CD4-positive, alpha-beta T cell treated with Interleukin-15 for 1 hour (primary cell): Measurements from ENCODE around the gene BDH2.
A peak's percentile ranks its signal among the peaks of the same experiment; 100 is the strongest.

Experiments
- DNase-seq: peaks from one replicate; pipeline ENCODE4 v3.0.0-alpha.2; 2020

BDH2 gene

DNA sequence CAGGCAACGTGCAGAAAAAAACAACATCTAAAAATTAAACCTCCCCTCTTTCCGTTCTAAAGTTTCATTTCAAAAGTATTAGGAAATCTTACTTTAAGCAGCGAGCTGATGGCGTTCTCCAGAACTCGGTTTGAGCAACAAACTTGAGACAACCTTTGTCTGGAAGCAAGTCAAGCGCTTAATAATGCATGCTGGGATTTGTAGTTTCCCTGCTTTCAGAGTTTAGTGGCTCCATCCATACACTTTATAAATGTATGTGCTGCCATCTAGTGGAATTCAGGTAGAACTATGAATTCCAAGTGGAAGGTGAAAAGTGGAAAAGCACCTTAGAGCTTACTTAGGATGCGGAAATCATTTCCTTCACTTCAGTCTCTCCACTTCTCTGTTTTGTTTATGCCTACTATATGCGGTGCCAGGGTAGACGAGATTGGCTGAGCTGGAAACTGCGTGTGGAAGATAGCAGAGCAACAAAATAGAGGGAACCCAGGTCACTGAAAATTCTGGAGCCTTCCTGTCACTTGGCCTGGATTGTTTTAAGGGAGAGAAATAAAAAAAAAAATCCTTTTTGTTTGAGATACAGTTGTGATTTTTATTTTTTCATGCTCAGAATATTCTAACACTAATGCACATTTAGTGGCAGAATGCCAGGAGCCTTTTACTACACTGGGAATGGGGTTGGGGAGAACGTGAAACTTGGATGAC is at the start of gene BDH2:
TSS of gene BDH2 (minus strand) at position 144 of the 702 bp plus-strand sequence. CDS start 3,580 bp downstream, outside the sequence.
- DNase-seq = peak; percentile 58

DNA sequence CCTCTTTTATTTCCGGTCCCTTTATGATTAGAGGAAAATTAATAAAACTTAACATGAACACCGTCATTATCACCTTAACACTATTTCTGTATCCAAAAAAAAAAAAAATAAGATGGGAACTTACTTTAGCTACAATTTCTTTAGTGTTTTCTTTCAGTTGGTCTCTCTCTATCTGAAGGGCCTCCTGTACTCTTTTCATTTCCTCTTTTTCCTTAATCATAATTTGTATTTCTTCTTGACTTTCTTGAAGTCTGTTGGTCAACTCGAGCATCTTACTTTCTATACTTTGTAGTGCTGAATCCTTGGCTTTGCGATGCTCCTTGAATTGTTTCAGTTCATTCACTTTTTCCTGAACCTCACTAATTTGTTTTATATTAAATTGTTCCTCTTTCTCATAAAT is 45.3 kb upstream of the BDH2 start:
- DNase-seq = no peak

DNA sequence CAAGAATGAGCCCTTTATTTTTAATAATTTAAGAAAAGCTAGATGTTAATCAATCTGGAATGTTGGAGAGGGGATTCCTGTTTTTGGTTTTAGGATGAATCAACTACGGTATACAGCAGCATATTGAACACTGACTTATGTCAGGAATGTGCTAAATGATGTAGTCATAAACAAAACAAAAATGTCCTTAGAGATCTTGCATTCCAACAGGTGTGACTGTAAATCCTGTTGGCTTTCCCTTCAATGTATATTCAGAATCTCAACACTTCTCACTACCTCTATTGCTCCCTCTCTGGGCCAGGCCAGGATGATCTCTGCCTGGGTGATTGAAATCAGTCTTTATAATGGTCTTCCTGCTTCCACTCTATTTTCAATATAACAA is 37.8 kb upstream of the BDH2 start:
- DNase-seq = no peak

DNA sequence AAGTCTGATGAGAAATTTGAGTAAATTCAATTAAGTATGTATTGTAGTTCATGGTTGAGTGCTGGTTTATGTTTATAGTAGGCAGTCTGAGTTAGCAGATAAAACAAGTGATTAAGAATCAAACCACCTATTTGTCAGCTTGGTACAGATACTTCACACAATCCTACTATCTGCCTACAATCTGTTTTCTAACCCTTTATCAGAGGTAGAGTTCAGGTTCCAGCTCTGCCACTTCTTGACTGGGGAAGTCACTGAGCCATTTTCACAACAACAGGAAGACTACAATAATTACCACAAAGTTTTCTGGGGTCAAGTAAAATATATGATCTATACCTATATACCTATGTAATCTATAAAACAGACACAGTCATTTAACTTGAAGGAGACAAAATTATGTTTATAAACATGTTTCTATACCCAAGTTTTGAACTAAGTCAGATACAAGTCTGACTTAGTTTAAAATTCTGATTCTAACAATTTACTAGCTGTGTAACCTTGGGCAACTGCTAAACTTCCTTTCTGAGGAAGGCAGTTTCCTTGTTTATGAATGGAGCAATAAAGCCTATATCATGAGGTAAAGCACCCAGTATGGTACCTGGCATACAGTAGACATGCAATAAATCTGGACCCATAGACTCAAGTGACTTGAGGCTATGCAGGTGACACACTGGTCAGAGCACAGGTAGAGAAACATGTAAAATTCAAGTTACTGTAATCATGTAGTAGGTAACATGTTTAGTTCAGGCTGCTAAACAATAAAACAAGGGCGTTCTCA is 37.2 kb upstream of the BDH2 start:
- no peak for DNase-seq

DNA sequence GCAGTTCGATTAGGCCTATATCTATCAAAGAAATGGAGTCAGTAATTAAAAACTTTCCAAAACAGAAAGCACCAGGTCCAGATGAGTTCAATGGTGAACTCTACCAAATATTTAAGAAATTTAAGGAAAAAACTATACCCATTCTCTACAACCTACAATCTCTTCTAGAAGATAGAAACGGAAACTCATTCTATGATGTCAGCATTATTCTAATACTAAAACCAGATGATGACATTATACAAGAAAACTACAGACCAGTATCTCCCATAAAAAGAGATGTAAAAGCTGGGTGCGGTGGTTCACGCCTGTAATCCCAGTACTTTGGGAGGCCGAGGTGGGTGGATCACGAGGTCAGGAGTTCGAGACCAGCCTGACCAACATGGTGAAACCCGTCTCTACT is 29.5 kb upstream of the BDH2 start:
- no peak for DNase-seq

DNA sequence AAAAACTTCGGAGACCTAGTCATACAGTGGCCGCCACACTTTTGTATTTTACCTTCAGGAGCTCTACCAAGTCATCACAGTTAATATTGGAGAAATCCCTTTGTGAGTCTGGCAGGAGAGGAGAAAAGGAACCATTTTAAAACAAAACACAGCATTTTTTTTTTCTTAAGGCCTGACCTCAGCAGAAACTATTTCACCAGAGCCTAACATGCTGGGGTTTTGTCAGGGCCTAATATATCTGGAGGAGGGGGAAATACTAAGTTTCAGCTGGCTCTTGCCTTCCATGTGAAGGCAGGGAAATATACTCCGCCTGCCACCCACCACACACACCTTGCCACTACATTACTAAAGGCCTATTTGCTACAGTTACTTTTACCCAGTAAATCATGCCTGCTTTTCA is 26.5 kb upstream of the BDH2 start:
- DNase-seq = no peak

DNA sequence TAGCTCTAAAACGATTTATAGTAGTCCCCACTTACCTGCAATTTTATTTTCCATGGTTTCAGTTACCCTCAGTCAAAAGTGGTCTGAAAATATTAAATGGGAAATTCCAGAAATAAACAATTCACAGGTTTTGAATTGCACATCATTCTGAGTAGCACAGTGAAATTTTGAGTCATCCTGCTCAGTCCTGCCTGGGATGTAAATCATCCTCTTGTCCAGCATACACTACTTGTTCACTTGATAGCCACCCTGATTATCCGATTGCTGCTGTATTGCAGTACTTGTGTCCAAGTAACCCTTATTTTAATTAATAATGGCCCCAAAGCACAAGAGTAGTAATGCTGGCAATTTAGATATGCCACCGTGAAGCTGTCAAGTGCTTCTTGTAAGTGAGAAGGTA is 23.5 kb upstream of the BDH2 start:
- DNase-seq = no peak

DNA sequence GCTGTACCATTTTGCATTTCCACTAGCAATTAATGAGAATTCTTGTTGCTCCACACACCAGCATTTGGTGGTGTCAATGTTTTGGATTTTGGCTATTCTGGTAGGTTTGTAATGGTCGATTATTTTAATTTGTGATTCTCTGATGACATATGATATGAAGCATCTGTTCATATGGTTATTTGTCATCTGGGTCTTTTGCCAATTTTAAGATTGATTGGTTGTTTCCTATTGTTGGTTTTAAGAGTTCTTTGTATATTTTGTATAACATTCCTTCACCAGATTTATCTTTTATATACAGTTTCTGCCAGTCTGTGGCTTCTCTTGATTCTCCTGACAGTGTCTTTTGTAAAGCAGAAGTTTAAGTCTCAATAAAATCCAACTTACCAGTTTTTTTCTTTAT is 18.5 kb upstream of the BDH2 start:
- DNase-seq = no peak

DNA sequence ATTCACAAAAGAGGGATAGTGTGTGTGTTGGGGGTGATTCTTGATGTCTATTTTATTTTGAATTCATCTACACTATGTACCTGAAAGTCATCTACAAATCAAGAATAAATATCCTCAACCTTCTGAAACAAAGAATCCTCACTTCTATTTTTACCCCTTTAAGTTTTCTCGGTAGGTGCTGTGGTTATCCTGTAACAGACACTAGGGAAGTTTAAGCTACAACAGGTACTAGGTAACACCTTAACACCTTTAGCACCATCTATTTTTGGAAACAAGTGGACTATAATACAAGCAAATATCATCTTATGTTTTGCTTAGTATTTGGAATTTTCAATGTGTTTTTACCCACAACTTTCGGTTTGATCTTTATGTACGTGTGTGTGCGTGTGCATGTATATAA is 12.0 kb upstream of the BDH2 start:
- no peak for DNase-seq

DNA sequence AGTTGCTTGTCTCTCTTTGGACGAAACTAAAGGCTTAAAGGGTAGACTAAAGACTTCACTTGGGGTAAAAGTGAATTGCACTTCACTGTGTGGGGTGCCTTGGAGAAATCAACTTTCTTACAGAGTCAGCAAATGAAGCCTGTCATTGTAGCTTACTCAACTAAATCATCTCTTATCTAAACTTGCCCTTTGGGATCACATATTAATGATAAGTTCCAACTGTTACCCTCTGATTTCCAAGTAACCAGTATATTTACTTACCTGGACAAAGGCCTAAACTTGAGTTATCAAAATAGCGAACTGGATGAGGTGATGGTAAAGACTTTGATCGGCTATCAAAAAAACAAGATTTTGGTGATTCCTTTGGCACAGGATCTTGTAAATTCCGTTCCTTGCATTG is 8.9 kb upstream of the BDH2 start:
- DNase-seq = no peak

DNA sequence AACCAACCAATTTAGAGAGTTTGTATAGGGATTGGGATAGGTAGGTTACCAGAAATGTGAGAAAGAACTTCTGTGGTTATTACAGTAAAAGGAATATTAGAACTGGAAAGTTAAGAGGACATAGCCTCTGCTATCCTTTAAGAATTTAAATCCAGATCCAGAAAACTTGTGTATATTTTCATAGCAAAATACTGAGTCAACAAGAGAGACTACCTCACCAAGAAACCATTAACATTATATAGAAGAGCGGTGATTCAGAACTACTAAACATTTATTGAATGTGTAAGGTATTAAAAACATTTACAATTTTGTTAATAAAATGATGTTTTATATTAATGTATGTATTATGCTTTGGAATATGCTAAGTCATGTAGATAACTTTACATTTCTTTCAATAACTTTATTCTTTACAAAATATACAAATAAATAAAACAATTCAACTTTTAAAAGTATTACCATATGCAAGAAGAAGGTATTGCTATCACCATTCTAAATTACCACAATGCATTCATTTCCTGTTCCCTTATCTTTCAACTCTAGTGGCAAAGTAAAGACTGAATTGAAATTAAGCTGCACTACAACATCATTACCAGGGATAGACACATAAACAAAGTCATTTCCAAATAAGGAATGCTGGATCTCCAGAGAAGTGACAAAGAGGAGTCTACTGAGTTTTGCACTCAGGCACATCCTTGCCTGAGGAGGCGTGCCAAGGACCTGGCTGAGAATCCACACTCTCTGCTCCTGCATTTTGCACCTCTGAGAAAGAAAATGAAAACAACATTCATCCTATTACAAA is 6.1 kb upstream of the BDH2 start:
- no peak for DNase-seq

DNA sequence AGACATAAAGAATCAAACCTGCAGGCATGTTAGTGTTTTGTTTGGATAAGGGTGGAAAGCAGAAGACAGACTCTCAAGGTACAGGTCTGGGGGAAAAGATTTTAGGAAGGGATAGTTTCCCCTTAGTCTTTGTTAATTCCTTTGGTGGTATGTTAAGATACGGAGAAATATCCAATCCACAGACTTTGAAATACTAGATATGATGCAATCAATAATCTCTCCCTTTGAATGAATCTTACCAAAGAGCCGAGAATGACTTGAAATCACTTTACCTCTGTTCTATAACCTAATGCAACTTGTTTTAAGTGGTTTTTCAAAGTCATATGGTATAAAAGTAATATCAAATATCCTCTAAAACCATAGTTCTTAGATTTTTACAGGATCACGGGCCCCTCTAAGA is 5.3 kb upstream of the BDH2 start:
- no peak for DNase-seq

DNA sequence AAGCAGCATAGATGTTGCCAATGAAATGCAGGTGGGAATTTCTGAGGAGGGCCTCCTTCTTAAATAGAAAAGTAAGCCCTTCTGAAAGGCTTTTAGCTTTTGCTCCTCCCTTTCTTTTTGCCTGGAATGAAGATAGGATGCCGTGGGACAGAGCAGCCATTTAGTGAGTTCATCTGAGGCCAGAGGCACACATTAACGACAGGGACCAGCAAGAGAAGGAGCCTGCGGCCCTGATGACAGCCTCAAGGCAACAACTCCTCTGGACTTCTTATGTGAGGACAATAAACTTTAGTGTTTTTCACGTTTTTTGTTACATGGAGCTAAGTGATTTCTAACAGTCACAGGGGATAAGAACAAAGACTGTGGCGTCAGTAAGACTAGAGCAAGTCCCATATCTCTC is 1.1 kb upstream of the BDH2 start:
- no peak for DNase-seq

DNA sequence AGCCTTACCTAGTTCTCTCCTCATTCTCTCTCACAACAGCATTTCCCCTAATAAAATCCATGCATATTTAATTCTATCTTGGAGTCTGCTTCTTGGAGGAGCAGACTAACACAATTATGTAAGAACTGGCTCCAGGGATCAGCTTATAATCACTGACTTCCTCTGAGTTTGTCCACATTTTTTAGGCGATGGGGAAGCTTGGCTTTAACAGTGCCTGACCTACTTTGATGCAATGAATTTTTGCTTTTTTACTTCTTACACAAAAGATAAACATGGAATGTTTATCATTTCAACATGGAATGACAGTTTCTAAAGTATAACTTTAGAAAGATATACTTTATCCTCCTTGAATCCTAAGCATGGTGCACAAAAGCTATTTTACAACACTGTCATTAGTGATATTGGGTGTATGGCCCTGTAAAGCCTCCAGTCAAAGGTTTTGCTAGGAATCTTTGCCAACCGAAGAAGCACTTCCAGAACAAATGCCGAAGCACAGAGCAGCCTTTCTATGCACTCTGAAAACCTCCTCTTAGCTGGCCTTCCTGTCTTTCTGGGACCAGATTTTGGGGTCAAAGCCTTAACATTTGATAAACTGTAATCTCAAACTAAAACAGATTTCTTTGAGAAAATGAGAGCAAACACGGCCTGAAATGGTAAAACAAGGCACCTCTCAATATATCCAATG is 736 bp downstream of the BDH2 start:
- no peak for DNase-seq

DNA sequence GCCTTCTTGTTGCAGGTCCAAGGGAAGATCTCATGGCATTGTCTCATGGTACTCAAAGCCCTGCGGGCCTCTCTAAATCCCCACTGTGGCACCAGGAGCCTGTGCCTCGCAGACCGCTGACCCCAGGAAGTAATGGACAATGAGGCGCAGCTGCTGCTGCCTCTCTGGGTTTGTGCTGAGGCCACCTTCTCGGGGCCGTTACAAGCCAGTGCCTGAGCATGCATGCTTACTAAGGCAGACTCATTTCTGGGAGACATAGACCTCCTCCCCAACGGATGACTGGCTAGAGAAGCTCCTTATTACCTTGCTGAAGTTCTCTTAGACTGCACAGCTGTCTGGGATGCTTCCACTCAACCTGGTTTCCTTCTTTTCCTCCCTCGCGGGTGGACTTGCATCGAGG is 1.3 kb downstream of the BDH2 start:
- no peak for DNase-seq

DNA sequence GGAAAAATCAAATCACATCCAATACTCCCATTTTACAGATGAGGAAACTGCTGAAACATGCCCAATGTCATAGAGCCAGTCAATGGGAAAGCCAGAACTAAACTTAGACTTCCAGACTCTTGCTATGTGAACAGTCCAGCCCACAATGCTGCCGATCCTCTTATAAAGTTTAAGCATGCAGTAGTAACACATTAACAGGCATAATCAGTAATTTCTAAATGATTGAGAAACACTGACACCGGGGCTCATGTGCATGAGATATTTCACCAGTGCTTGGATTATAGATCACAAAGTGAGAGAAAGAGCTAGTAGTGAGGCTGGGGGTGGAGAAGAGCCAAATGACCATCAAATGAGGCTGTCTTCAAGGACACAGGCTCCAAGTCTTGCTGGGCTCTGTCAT is 2.5 kb downstream of the BDH2 start:
- no peak for DNase-seq

DNA sequence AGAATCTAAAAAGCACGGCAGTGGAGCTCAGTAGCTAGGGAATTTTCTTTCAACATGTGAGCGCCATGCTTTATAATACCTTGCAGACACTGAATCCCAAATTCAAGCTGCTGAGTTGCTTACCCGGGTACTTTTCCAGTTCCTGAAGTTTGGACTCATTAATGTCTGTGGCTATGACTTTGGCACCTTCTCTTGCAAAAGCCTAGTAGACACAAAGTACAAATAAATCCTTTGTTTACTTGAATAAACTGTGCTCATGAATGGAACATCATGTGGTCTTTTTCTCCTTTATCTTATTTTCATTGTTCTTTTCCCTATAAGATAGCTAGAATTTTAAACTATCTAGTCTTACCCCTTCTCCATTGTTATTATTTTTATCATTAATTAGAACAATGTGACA is 4.6 kb downstream of the BDH2 start:
- DNase-seq = no peak

DNA sequence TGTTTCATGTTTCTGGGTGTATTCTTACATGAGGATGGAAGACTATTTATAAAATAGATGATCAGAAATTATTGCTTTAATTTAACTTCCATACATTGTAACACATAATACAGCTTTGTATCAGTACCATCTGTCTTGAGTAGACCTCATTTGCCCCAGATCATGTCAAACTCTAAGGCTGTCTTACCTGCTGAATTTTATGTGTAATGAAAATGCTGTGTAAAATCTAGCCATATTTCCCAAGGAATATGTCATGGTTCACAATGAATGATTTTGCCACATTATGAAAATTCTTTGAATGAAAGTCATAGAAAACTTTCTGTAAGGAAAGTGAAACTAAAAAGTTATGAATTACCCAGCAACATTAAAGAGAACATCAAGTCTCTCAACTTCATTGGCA is 7.4 kb downstream of the BDH2 start:
- DNase-seq = no peak

DNA sequence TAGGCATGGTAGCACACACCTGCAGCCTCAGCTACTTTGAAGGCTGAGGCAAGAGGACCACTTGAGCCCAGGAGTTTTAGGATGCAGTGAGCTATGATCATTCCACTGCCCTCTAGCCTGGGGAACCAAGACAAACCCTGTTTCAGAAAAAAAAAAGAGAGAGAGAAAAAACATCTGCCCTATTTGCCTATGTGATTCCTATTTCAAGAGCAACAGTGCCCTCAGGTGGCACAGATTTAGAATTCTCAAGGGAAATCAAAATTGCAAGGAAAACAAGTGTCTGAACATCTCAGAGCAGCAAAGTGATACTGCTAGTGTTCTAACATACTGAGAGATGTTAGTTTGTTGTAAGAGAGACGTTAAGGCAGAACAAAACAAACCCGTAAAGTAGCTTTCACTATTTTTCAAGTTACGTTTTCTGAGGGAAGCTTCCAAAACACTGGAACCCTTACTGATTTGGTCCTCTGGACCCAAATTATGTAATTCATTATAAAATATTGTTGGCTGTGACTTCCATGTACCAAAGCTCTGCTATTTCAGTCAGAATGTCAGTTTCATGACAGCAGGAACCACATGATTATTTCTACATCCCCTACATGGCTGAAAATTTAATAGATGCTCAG is 7.9 kb downstream of the BDH2 start:
- peak; percentile 47 for DNase-seq

DNA sequence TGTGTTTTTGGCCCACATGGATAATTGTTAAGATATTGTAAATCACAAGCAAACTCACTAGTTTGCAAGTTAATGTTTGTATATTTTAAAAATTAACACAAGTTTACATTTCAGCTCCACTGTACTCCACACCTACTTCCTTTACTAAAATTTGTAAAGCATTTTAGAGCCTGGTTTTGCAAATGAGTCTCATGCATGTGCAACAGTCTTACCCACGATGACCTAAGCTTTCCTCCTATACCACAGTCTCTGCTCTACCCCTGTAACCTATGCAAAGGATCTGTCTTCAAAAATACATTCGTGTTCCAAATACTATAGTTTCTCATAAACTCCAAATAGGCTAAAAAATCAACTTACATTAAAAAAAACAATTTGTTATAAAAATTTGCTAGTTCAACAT is 10.2 kb downstream of the BDH2 start:
- DNase-seq = no peak

DNA sequence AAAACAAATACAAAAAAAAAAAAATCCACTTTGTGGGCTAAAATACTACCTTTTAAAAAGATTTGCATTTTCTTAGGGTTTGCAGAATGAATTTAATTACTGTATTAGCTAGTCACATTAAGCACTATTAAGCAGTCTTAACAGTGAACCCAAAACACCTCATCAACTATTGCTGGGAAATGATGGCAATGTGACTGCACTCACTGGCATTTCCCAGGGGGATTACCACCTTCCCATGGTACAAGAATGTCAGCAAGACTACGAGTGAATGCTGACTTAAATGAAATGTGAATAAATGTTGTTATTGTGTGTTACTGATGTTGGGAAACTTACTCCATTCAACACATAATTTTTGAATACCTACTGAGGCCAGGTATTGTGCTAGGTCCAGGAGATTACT is 13.1 kb downstream of the BDH2 start:
- DNase-seq = no peak

DNA sequence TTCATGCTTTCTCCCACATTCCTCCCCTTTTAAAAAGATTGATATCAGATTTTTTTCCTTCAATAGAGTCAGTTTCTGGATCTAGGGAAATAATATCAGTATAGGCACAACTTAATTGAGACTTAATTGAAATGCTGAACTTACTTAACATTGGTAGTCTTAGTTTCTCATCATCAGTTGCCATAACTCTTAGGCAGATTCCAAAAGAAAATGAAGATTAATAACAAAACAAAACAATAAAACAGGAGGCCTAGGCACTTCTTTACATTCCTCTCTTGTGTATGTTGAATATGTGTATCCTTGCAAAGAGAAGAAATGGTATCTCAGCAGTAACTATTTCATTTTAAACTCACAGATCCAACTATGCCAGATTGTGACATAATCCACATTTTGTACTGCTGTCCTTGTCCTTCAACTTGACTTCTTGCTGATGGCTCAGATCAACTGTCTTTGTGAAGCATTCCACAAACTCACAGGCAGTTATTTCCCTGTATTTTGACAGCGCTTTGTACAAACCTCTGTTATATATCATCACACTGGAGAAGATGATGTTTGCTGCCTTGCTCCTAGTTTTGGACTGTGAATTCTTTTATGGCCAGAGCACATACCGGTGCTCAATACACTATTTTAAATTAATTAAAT is 14.0 kb downstream of the BDH2 start:
- no peak for DNase-seq
